ENCODE results near the gene CBR3. TPM values are rescaled to one million over a fixed set of nuclear protein-coding genes. Genes with fewer than 3 reads are reported as not detected.

The CBR3 gene
- total RNA-seq, 1 donor from 2014 or later = 0.31 TPM

GRCh38 chr21:36148886-36149285 lies 14.0 kb downstream of the CBR3 start:
- no peak for TF ChIP-seq CTCF (IDR thresholded peaks at IDR 0.05; ENCODE audit: unreplicated experiment)
- H3K36me3 Mint-ChIP-seq = no peaks in the 10 kb centered on the region
- DNase-seq (ENCODE audit: low spot score in 2 of 2, unreplicated experiment in 2 of 2) = no peak
- no peak overlapping the region for H3K4me3 Mint-ChIP-seq
- H3K4me1 Mint-ChIP-seq = peaks cover 4% of the 10 kb centered on the region
- no peak overlapping the region for H3K27ac Mint-ChIP-seq
- peaks cover 5% of the 10 kb centered on the region for H3K9me3 Mint-ChIP-seq
- H3K27me3 Mint-ChIP-seq (ENCODE audit: low read depth) = no peaks in the 10 kb centered on the region

GRCh38 chr21:36149788-36150711 lies 15.2 kb downstream of the CBR3 start:
- H3K36me3 Mint-ChIP-seq = no peaks in the 10 kb centered on the region
- peaks cover 4% of the 10 kb centered on the region for H3K4me1 Mint-ChIP-seq
- peak overlapping the region; percentile 78 for H3K27ac Mint-ChIP-seq
- H3K4me3 Mint-ChIP-seq = no peak overlapping the region
- TF ChIP-seq CTCF (IDR thresholded peaks at IDR 0.05; ENCODE audit: unreplicated experiment) = no peak
- no peak for DNase-seq (ENCODE audit: low spot score in 2 of 2, unreplicated experiment in 2 of 2)
- peaks cover 5% of the 10 kb centered on the region for H3K9me3 Mint-ChIP-seq
- peaks cover 2% of the 10 kb centered on the region for H3K27me3 Mint-ChIP-seq (ENCODE audit: low read depth)

GRCh38 chr21:36155603-36156338 lies 20.9 kb downstream of the CBR3 start:
- no peak for TF ChIP-seq CTCF (IDR thresholded peaks at IDR 0.05; ENCODE audit: unreplicated experiment)
- peaks cover 8% of the 10 kb centered on the region for H3K27me3 Mint-ChIP-seq (ENCODE audit: low read depth)
- DNase-seq (ENCODE audit: low spot score in 2 of 2, unreplicated experiment in 2 of 2) = peak in 1 of 2 experiments; percentile 47
- peaks cover 9% of the 10 kb centered on the region for H3K4me1 Mint-ChIP-seq
- H3K36me3 Mint-ChIP-seq = no peaks in the 10 kb centered on the region
- H3K9me3 Mint-ChIP-seq = peaks cover 5% of the 10 kb centered on the region
- H3K27ac Mint-ChIP-seq = peak overlapping the region; percentile 21
- peak overlapping the region; percentile 74 for H3K4me3 Mint-ChIP-seq

GRCh38 chr21:36156339-36156814 lies 21.5 kb downstream of the CBR3 start:
- Mint-ChIP-seq H3K4me1 (peaks cover 9% of the 10 kb centered on the region), H3K9me3 (peaks cover 5% of the 10 kb centered on the region), H3K27me3 (ENCODE audit: low read depth) (peaks cover 8% of the 10 kb centered on the region), H3K36me3 (no peaks in the 10 kb centered on the region), H3K27ac (no peak overlapping the region), H3K4me3 (peak overlapping the region; percentile 74)
- TF ChIP-seq CTCF (IDR thresholded peaks at IDR 0.05; ENCODE audit: unreplicated experiment) = no peak
- peak; percentile 99 to 100 for DNase-seq (ENCODE audit: low spot score in 2 of 2, unreplicated experiment in 2 of 2)

- peak within 1 kb of the TSS; percentile 21 for H3K27ac Mint-ChIP-seq
- H3K36me3 Mint-ChIP-seq = no peaks in the 10 kb centered on the region
- peak within 1 kb of the TSS; percentile 78 for H3K4me3 Mint-ChIP-seq
- H3K27me3 Mint-ChIP-seq (ENCODE audit: low read depth) = peaks cover 8% of the 10 kb centered on the region
- H3K9me3 Mint-ChIP-seq = peaks cover 5% of the 10 kb centered on the region
- no peak for DNase-seq (ENCODE audit: low spot score in 2 of 2, unreplicated experiment in 2 of 2)
- no peak for TF ChIP-seq CTCF (IDR thresholded peaks at IDR 0.05; ENCODE audit: unreplicated experiment)
- H3K4me1 Mint-ChIP-seq = peaks cover 9% of the 10 kb centered on the region
These were observed 22.2 kb downstream of the CBR3 start, which contains the start of gene DOP1B for GRCh38 chr21:36156815-36157670. DOP1B (plus strand) TSS chr21:36156824; CDS start chr21:36164734, 7,910 bp downstream.
